CD4-positive, alpha-beta T cell treated with Interleukin-2 at 100 ng/mL for 4 hours (primary cell): ENCODE measurements around the gene MAP3K9.

Source experiments
- DNase-seq: peaks from one replicate; pipeline ENCODE4 v3.0.0-alpha.2; 2020; ENCODE audit warnings: low spot score

Gene MAP3K9

DNA sequence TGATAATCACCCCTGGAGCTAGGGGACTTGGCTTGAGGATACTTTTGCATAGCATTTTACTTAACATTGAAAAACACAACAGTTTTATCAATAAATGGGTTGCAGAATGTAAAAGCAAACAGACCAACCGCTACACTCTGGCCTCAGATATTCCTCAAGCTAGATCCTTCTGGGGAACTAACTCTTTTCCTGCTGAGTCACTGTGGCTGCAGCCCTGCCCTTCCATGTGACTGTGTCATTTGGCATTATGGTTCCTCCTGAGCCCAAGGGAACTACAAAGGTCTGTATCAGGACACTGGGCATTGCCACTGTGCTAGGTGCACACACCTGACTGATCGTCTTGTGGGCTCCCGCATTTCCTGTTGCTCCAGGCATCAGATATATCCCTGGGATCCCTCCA lies 111.0 kb downstream of the MAP3K9 start:
- no peak for DNase-seq

DNA sequence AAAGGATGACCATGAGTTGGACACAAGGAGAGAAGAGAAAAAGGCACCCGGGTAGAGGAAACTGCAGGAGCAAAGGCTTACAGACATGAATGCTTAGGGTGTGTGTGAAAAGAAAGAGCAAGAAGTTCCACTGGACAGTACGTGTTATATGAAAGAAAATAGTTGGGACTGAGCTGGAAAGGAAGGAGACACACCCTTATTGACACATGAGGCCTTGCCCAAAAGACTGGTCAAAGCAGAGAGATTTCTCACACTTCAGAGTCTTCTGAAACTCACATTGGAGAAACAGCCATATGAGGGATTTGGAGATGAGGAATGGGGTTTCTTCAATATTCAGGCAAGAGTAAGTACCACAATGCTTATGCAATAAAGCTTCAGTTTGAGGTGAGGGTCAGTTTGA lies 111.6 kb downstream of the MAP3K9 start:
- no peak for DNase-seq

DNA sequence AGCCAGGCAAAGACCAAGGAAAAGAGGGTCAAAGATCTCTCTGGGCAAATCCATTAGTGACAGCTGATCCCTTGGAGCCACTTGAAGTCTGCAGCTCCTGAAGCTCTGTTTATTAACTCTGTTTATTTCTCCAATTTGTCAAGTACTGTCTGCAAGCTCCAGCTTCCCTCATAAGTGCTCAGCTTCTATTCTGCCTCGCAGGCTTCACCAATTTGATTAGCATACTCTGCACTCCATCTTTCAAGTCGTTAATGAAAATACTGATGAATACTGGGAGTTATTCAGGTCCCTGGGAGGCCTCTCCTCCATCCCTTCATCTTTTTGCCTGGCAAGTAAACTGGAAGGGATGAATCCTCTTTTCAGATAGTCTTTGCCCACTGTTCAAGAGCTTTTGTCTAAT lies 113.3 kb downstream of the MAP3K9 start:
- no peak for DNase-seq

DNA sequence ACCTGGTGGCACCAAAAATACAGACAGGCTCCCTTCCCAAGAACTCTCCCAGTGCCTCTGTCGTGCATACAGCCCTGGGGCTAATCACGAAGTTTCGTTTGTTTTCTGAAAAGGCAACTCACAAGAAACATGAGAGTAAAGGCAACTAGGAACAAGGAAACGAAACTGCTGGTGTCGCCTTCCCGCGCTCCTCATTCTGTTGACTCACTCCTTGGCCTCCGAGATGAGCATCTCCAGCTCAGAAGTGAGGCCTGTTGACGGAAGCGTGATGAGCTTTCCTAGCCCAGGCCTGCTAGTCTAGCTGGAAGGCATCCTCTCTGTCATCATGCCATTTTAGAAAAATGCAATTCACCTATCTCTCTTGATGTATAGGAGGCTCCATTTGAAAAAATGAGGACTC lies 117.1 kb downstream of the MAP3K9 start:
- DNase-seq = no peak

DNA sequence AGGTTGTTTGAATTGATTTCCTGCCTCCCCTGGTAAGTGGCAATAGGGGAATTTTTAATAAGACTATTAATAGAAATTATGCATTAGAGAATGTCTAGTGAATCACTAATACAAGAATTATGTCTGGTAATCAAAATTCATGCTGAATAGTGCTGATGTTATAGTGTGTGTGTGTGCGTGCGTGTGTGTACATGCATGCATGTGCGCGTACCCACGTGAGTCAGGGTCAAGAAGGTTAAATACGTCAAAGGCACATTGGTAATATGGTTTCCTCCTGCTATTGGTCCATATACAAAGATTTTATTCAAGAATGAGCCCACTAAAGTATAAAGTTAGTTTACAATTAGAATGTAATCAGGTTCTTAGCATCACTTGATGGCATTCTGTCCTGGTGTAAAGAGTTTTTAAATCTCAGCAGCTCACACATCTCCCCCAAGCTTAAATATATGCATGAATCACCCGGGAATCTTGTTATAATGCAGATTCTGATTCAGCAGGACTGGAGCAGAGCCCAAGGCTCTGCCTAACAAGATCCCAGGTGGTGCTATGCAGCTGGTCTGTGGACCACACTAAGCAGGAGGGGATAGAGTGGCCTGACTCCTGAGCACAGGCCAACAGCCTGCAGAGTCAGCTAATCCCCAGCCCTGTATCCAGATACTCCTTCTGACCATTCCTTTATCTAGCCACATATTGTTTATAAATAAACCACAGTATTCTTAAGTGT lies 123.7 kb downstream of the MAP3K9 start:
- DNase-seq = no peak

DNA sequence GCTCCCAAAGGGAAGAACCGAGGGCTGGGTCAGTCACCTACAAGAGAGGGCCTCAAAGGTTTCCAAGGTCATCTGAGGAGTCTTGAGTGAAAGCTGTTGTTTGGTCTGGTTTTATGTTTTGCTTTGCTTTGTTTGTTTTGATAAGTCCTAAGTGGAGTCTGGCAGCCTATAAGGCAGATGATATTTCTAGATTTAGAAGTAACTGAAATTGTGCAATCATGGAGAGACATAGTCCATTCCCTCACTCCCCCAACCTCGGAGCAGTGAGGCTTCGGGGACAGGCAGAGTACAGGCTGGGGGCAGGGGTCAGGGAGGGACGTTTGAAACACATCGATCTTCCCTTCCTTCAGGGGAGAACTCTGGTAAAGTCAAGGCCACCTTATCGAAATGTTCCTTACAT lies 125.3 kb downstream of the MAP3K9 start:
- DNase-seq = no peak

DNA sequence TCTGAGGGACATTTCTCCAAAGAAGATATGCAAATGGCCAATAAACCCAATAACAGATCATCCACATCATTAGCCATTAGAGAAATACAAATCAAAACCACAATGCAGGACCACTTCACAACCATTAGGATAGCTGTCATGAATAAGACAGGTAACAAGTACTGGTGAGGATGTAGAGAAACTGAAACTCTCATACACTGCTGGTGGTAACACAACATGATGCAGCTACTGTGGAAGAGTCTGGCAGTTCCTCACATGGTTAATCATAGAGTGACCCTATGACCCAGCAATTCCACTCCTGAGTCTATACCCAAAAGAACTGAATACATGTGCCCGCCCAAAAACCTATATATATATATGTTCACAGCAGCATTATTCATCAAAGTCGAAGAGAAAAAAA lies 128.6 kb downstream of the MAP3K9 start:
- DNase-seq = no peak

DNA sequence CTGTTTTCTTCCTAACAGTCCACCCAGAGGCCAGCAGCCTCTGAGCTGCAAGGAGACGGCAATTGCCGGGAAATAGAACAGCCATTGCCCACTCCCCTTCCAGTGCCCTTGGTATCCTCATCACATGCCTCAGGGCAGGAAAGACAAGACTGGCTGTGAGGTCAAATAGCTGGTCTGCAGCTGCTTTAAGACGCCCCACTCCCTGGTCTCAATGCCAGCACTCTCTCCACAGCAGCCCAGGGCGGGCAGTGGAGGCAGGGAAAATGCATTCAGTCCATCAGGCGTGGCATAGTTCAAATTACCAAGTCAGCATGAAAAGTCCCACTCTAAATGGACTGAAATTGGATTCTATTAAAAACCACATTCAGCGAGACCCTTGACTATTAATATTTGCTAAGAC lies 132.0 kb downstream of the MAP3K9 start:
- DNase-seq = no peak
